Panc1 (cell line): ENCODE results near the gene OAS2. TPM values are rescaled to one million over a fixed set of nuclear protein-coding genes. Genes with fewer than 3 reads are reported as not detected.

Experiments
- ATAC-seq: fragments of 200-7000 bp; cut with Tn5 transposase; 2 replicates; pipeline ENCODE4 v1.9.1; 2020; ENCODE audit warnings: mild to moderate bottlenecking, moderate library complexity
- BruUV-seq: library from RNA; stranded (reverse); fragments of 400-500 nt; replicated peaks from 2 replicates; lab custom pipeline; 2021; lab: Mats Ljungman, UMichigan
- CTCF ChIA-PET: fragments of 300-600 bp; sonication (Branson Sonifier 250); formaldehyde crosslinking; loops from one replicate; lab custom pipeline; 2022; ENCODE audit warnings: antibody characterized with exemption; lab: Charles Lee
- POLR2A ChIA-PET: fragments of 300-600 bp; sonication (Branson Sonifier 250); formaldehyde crosslinking; loops from one replicate; lab custom pipeline; 2022; ENCODE audit warnings: antibody characterized with exemption; lab: Charles Lee
- DNase-seq: peaks from one replicate; pipeline ENCODE4 v3.0.0-alpha.2; 2010; ENCODE audit warnings: low read depth, low spot score
- H3K27ac ChIP-seq: 2 replicates; pipeline ENCODE4 v1.5.1; 2011; ENCODE audit warnings: mild to moderate bottlenecking, low read length, inconsistent platforms
- H3K27me3 ChIP-seq: fragments of 200-500 bp; sonication (Bioruptor generic); 2 replicates; pipeline ENCODE4 v1.6.0; 2014; ENCODE audit warnings: low read length, inconsistent platforms; ENCODE audit not compliant: control insufficient read depth, insufficient read depth
- H3K36me3 ChIP-seq: fragments of 200-500 bp; sonication (Bioruptor generic); 2 replicates; pipeline ENCODE4 v1.5.1; 2014; ENCODE audit warnings: inconsistent platforms, mild to moderate bottlenecking, low read length, moderate library complexity; ENCODE audit not compliant: control insufficient read depth, insufficient read depth
- H3K4me1 ChIP-seq: 2 replicates; pipeline ENCODE4 v1.5.1; 2011; ENCODE audit warnings: inconsistent platforms, mild to moderate bottlenecking, low read length, moderate library complexity; ENCODE audit not compliant: control insufficient read depth, insufficient read depth
- H3K4me3 ChIP-seq, 2 experiments: 2 replicates each; pipeline ENCODE4 v1.5.1; 2011 to 2012; ENCODE audit warnings: low read depth in 2 of 2, low read length in 2 of 2, mild to moderate bottlenecking in 2 of 2, inconsistent platforms in 1 of 2, moderate library complexity in 1 of 2
- H3K9me3 ChIP-seq: fragments of 200-500 bp; sonication (Bioruptor generic); 2 replicates; pipeline ENCODE4 v1.5.1; 2014; ENCODE audit warnings: low read depth, mild to moderate bottlenecking, inconsistent platforms, low read length, moderate library complexity; ENCODE audit not compliant: control insufficient read depth, insufficient read depth
- POLR2AphosphoS5 ChIP-seq: IDR thresholded peaks from 2 replicates; pipeline ENCODE4 v1.6.1; 2012; ENCODE audit warnings: mild to moderate bottlenecking, low read depth, low read length, moderate library complexity
- SIN3A ChIP-seq: IDR thresholded peaks from 2 replicates; pipeline ENCODE4 v1.6.1; 2012; ENCODE audit warnings: low read depth, mild to moderate bottlenecking, low read length, moderate library complexity, borderline replicate concordance; ENCODE audit not compliant: insufficient read depth
- TCF7L2 ChIP-seq: IDR thresholded peaks from 2 replicates; pipeline ENCODE4 v1.6.1; 2011; ENCODE audit warnings: mild to moderate bottlenecking, low read depth, low read length, inconsistent platforms
- in situ Hi-C: cut with HindIII; loops from 2 replicates; pipeline ENCODE4 v1.10.0; 2016; ENCODE audit warnings: low sequenced_read_pairs, low pct_unique_long_range_greater_than_20kb
- intact Hi-C: fragments of 100-400 bp; cut with micrococcal nuclease; formaldehyde crosslinking; loops from one replicate; pipeline ENCODE4 v1.10.0; 2022; ENCODE audit not compliant: unreplicated experiment
- total RNA-seq: library from RNA; stranded (reverse); gene quantifications from one replicate; pipeline ENCODE4 v1.2.1, GENCODE V29; 2021; ENCODE audit not compliant: unreplicated experiment
- TF ChIP-seq, protein P1 (sequence below), 2 experiments: IDR thresholded peaks; 2 replicates each; pipeline ENCODE4 v1.6.1; 2011 to 2012; ENCODE audit warnings: low read depth in 2 of 2, control low read depth in 1 of 2, low read length in 1 of 2, mild to moderate bottlenecking in 1 of 2, moderate library complexity in 1 of 2; ENCODE audit not compliant: insufficient read depth in 1 of 2
- TF ChIP-seq, protein P2 (sequence below): fragments of 450-650 bp; IDR thresholded peaks from 2 replicates; pipeline ENCODE4 v1.5.1; 2017; ENCODE audit warnings: mild to moderate bottlenecking

Gene OAS2
- total RNA-seq, 1 experiment from 2014 or later, result 2.7 TPM

DNA sequence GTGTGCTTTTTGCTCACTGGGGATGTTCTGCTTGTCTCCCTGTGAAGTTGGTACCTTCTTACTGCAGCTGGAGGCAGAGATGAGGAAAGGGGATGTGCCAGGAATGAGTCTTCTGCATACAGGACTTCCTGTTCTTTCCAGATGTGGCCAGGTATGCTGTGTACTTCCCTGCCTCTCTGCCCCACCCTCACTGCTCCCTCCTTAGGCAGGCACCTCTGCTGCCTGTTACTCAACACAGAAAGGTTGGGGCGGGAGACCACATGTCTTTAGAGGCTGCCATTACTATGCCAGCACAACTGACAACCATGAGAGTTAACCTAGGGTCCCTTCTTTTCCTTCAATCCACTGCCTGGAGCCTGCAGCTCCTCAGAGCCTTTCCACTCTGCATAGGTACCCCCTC lies 42.1 kb upstream of the OAS2 start:
- H3K36me3 ChIP-seq, result no peaks in the 10 kb centered on the region
- in situ Hi-C loops, result no loop called here

DNA sequence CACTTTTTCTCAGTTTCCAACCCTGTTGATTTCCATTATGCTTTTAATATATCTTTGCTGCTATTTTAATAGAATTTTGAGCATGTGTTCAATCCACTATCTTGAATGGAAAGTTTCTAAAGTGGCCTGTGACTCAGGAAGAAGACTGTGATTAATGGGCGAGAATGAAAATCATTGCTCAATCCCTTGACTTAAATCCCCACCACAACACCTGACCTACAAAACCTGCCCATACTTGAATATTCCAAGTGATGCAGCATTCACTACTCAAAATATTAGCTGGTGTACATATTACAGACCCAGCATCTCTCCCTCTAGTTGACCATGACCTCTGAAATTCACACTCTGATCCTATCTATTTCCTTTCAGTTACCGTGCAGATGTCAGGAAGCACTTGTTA lies 41.4 kb upstream of the OAS2 start:
- in situ Hi-C loops, result no loop called here

More for the DNA sequence above, 42.1 kb upstream of the OAS2 start:
- BruUV-seq, result no TSS peak
- ATAC-seq (no peak), DNase-seq (no peak)
- CTCF ChIA-PET, result no interaction called here
- intact Hi-C loops, result no loop called here
- TF ChIP-seq TCF7L2, result no peak
- TF ChIP-seq POLR2AphosphoS5, result no peak
- TF ChIP-seq, protein P1, sequence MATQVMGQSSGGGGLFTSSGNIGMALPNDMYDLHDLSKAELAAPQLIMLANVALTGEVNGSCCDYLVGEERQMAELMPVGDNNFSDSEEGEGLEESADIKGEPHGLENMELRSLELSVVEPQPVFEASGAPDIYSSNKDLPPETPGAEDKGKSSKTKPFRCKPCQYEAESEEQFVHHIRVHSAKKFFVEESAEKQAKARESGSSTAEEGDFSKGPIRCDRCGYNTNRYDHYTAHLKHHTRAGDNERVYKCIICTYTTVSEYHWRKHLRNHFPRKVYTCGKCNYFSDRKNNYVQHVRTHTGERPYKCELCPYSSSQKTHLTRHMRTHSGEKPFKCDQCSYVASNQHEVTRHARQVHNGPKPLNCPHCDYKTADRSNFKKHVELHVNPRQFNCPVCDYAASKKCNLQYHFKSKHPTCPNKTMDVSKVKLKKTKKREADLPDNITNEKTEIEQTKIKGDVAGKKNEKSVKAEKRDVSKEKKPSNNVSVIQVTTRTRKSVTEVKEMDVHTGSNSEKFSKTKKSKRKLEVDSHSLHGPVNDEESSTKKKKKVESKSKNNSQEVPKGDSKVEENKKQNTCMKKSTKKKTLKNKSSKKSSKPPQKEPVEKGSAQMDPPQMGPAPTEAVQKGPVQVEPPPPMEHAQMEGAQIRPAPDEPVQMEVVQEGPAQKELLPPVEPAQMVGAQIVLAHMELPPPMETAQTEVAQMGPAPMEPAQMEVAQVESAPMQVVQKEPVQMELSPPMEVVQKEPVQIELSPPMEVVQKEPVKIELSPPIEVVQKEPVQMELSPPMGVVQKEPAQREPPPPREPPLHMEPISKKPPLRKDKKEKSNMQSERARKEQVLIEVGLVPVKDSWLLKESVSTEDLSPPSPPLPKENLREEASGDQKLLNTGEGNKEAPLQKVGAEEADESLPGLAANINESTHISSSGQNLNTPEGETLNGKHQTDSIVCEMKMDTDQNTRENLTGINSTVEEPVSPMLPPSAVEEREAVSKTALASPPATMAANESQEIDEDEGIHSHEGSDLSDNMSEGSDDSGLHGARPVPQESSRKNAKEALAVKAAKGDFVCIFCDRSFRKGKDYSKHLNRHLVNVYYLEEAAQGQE (IDR thresholded peaks at IDR 0.05; ENCODE audit: insufficient read depth in 1 of 2, low read depth in 2 of 2, low read length in 1 of 2), result no peak
- TF ChIP-seq, protein P2, sequence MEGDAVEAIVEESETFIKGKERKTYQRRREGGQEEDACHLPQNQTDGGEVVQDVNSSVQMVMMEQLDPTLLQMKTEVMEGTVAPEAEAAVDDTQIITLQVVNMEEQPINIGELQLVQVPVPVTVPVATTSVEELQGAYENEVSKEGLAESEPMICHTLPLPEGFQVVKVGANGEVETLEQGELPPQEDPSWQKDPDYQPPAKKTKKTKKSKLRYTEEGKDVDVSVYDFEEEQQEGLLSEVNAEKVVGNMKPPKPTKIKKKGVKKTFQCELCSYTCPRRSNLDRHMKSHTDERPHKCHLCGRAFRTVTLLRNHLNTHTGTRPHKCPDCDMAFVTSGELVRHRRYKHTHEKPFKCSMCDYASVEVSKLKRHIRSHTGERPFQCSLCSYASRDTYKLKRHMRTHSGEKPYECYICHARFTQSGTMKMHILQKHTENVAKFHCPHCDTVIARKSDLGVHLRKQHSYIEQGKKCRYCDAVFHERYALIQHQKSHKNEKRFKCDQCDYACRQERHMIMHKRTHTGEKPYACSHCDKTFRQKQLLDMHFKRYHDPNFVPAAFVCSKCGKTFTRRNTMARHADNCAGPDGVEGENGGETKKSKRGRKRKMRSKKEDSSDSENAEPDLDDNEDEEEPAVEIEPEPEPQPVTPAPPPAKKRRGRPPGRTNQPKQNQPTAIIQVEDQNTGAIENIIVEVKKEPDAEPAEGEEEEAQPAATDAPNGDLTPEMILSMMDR, result no peak
- no peak for TF ChIP-seq SIN3A
- POLR2A ChIA-PET, result no interaction called here
- H3K9me3 ChIP-seq, result no peaks in the 10 kb centered on the region
- H3K27ac ChIP-seq, result no peak overlapping the region
- H3K4me1 ChIP-seq, result peaks cover 15% of the 10 kb centered on the region; the same call in 1 of the 2 replicates
- H3K4me3 ChIP-seq, result no peak overlapping the region
- H3K27me3 ChIP-seq, result no peaks in the 10 kb centered on the region

More for the DNA sequence above, 41.4 kb upstream of the OAS2 start:
- no TSS peak for BruUV-seq
- ChIA-PET CTCF (no interaction called here), POLR2A (no interaction called here)
- H3K27me3 ChIP-seq, result no peaks in the 10 kb centered on the region
- no peaks in the 10 kb centered on the region for H3K36me3 ChIP-seq
- H3K27ac ChIP-seq, result no peak overlapping the region
- DNase-seq (no peak), ATAC-seq (no peak)
- H3K4me1 ChIP-seq, result peaks cover 15% of the 10 kb centered on the region; the same call in 1 of the 2 replicates
- TF ChIP-seq SIN3A, result no peak
- TF ChIP-seq, protein P2, result no peak
- TF ChIP-seq, protein P1 (IDR thresholded peaks at IDR 0.05; ENCODE audit: insufficient read depth in 1 of 2, low read depth in 2 of 2, low read length in 1 of 2), result no peak
- H3K4me3 ChIP-seq, result no peak overlapping the region
- intact Hi-C loops, result no loop called here
- H3K9me3 ChIP-seq, result no peaks in the 10 kb centered on the region
